ENCODE results near the gene RAB11FIP4.

RAB11FIP4 gene

DNA sequence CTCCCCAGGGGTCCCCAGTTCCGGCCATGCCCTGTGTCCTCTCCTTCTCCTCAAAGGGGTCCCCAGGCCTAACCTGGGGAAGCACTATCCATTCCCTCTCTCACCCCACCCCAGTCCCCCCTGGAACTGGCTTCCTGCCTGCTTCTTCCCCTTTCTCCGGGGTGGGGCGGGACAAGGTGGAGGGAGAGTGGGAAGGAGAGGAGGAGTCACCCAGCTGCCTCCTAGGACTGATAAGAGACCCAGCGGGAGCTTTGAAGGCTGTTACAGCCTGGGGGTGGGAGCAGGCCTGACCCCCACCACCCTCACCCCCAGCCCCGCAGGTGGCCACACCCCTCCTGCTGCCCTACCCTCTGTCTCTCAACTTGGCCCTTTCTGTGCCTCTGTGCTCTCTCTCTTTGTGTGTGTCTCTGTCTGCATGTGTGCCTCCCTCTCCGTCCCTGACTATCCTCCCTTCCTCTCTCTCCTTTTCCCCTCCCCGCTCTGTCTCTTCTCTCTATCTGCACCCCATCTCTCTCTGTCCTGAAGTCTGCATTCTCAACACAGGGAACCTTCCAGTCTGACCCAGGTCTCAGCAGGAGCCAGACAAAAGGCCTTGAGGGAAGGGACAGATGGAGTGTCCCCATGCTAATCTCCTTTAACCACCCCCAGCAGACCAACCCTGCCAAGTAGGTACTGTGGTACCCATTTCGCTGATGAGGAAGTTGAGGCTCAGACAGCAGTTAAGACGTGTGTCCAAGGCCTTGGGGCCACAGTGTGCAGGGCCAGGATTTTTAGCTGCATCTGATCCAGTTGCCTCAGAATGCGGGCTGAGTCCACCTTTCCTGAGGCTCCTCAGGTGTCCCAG is 66.1 kb downstream of the RAB11FIP4 start:
- no peak for DNase-seq (ENCODE audit: low read depth in 2 of 2)

DNA sequence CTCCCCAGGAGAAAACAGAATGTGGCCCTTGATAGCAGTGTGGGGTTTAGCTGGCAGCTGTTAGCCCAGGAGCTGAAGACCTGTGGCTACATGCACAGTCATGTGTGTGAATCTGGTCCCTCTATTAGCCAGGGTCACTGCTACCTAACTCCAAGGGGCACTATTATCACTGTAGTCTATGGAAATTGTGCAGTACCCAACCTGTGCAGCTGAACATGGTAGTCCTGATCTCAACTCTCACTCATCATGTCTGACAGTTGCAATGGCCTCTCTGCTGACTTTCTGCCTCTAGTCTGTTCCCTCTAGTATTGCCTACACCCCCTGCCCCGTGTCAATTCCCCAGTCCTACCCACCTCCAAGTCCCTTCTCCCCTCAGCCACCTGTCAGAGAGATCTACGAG is 67.4 kb downstream of the RAB11FIP4 start:
- no peak for DNase-seq (ENCODE audit: low read depth in 2 of 2)

DNA sequence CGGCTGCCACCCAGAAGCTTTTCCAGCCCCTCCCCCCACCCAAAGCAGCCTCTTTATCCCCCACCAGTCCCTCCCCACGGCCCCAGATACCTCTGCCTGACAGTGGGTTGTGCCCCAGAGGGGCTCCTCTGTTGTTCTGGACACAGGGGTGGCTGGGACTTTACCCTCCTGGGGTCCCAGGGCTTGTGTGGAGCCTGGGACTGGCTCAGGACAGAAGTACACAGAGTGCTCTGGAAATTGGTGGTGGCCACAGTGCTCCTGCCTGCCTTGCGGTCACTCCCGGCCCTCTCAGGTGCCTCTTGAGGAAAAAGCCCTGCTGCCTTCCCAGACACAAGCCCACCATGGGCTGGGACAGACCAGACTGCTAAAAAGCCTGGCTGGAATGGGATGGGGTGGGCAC is 68.2 kb downstream of the RAB11FIP4 start:
- no peak for DNase-seq (ENCODE audit: low read depth in 2 of 2)

DNA sequence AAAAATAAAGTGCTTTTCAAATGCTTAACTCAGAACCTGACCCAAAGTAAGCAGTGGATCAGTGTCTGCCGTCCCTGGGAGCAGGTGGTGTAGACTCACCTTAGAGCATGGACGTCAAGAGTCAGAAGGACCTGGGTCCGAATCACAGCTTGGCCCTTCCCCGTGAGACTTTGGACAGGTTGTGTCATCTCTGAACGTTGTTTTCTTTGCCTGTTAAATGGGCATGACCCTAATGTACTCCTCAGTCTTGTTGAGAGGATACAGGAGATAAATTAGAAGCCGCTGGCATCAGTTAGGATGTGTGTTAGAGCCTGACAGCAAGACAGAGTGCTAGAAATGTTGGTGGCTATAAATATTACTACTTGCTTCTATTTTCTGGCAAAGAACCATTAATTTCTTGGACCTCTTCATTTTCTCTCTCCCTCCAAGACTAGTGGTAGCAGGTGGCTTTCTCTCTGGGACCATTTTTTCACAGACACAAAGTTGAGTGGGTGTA is 68.8 kb downstream of the RAB11FIP4 start:
- DNase-seq (ENCODE audit: low read depth in 2 of 2), result no peak

DNA sequence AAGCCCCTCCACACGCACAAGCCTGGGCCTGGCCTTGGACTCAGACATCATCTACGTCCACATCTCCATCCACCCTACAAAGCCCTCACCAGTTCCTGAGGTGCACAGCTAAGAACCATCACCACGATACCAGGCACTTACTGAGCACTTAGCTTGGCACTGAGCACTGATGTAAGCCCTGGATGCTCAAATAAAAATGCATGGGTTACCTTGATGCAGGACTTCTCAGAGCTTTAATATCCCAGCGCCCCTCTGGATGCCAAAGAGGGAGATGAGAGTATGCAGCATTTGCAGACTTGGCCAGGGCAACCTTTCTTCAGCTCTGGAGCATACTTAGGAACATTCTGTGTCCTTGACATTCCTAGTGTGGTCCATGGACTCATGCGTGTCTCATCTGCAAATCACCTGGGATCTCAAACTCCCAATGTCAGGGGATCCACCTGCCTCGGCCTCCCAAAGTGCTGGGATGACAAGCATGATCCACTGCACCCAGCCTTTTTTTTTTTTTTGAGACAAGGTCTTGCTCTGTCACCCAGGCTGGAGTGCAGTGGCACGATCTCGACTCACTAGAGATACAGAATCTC is 69.8 kb downstream of the RAB11FIP4 start:
- DNase-seq (ENCODE audit: low read depth in 2 of 2), result no peak

DNA sequence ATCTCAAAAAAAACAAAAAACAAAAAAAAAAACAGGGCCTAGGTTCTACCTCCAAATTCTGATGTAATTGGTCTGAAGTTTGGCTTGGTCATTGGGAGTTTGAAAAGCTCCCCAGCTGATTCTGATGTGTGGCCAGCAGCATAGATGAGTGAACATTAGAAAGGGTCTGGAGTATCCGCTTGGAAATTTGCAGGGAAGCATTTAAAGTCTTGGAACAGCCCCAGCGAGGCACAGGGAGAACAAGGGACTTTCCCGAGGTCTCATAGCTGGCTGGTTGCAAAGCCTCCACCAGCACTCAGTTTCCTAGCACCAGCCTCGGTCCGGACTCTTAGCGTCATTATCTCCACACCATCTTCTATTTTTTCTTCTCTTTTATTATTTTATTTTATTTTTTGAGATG is 70.8 kb downstream of the RAB11FIP4 start:
- no peak for DNase-seq (ENCODE audit: low read depth in 2 of 2)

DNA sequence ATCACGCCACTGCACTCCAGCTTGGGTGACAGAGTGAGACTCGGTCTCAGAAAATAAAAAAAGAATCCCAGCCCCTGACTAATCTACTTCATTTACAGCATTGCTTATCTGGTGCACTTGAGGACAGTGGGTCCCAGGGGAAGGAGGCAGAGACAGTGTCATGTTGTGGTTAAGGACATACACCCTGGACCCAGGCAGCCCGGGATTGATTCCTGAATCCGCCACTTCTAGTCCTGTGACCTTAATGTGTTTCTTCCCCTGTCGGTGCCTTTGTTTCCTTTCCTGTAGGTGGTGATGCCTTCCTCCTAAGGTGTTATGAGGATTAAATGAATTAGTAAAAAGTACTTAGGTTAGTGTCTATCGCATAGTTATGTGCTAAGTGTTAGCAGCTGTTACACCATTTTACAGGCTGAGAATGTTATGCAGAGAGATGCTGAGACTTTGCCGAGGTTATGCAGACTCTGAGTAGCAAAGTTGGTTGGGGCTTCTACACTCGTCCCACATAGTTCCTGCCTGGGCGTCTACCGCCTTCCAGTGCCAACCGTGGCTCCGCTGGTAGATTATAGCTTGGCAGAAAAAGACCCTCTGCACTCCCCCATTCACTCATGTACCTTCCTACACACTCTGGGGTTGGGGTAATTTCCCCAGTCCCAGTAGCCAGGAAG is 74.8 kb downstream of the RAB11FIP4 start:
- DNase-seq (ENCODE audit: low read depth in 2 of 2), result no peak

DNA sequence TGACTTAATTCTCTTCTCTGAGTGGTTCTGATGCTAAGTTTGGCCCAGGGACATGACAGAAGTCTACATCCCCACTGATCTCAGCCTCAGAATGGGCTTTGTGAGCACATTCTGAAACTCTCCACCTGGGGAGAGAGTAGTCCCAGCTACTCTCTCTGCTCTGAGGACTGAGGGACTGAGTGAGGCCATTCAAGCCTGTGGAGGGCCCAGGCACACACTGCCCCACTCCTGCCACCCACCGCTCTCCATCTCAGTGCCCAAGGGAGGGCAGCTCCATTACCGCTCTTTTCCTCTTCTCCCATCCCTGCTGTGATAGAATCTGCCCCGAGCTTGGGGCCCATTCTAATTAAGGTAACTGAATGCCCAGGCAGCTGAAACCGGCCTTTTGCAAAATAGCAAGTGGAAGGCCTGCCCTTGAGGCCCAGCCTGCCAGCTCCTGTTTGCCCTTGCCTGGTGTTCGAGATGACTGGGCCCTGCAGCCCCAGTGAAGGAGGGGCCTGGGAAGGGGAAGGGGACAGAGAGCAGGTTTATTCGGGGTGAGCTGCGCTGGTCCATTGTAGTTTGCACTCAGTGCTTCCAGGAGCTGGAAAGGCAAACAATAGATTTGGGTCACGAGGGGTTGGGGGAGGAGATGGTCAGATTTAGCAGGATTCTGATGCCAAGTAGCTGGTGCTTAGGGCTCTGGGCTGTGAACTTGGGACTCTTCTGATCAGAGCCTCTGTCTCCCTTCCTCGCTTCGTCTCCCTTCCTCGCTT is 76.2 kb downstream of the RAB11FIP4 start:
- DNase-seq (ENCODE audit: low read depth in 2 of 2), result no peak

DNA sequence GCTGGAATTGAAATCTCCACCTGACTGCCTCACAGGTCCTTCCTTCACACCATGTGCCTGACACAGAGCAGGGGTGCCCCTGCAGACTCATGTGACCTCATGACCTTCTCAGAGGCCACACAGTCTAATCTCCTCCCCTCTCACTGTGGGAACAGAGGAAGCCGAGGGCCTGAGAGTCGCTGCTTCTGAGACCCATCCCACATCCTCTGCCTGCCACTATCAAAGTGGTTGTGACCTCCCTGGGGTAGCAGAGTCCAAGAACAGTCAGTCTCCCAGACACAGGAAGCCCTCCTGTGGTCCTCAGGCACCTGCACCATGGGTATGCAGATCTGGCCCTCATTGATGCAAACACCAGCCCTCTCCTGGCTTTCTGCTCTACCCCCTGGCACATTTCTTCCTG is 78.5 kb downstream of the RAB11FIP4 start:
- DNase-seq (ENCODE audit: low read depth in 2 of 2), result no peak

DNA sequence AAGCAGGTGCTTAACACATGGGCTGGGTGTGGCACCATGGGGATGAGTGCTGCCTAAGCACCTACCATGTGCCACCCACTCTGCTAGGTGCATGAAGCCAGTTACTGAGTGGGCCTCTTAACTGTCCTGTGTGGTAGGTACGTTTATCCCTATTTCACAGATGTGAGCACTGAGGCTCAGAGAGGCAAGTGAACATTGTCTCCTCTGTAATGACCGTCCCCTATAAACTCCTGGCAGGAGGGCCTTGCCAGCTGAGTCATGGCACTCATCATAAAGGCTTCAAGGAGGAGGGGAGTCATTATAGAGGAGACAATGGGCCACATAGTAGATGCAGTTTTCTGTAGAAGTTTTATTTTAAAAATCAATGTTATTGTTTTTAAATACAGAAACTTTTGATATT is 79.1 kb downstream of the RAB11FIP4 start:
- DNase-seq (ENCODE audit: low read depth in 2 of 2), result no peak

DNA sequence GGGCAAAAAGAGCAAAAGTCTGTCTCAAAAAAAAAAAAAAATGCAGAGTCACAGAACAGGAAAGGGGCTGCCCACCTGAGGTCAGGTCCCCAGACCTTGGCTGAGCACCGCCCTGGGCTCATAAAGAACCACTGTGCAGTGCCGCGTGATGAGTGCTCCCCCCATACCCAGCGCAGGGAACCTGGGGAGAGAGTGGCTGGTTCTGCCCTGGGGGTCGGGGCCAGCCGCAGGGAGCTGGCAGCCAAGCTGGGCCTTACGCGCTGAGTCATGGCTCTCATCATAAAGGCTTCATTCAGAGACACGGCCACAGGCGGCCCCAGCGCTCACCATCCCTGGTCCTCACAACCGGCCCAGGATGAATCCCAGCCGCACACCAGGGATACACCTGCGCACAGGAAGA is 80.7 kb downstream of the RAB11FIP4 start:
- no peak for DNase-seq (ENCODE audit: low read depth in 2 of 2)

DNA sequence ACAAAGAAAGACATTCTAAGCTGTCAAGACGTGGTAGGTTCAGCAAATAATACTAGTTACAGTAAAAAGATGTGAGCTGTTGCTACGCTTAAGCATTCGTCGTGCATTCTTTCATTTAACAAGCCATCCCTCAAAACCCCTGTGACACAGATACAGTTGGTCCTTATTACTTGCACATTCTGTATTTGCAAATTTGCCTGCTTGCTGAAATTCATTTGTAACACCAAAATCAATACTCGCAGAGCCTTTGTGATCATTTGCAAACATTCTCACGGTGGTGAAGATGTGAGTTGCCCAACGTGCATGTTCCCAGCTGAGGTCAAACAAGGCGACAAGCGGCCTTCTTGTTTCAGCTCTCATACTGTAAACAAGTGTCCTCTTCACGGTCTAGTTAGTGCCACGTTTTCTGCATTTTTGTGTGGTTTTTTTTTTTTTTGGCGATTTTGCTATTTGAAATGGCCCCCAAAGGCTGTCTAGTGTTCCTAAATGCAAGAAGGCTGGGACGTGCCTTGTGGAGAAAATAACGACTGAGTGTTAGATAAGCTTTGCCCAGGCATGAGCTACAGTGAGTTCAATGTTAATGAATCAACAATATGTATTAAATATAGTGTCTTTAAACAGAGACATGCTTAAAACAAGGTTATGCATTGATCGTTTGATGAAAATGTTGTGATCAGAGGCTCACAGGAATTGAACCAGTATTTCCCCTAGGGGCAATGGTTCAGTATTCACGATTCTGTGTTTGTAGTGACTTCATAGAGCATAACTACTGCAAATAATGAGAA is 84.1 kb downstream of the RAB11FIP4 start:
- DNase-seq (ENCODE audit: low read depth in 2 of 2), result no peak

DNA sequence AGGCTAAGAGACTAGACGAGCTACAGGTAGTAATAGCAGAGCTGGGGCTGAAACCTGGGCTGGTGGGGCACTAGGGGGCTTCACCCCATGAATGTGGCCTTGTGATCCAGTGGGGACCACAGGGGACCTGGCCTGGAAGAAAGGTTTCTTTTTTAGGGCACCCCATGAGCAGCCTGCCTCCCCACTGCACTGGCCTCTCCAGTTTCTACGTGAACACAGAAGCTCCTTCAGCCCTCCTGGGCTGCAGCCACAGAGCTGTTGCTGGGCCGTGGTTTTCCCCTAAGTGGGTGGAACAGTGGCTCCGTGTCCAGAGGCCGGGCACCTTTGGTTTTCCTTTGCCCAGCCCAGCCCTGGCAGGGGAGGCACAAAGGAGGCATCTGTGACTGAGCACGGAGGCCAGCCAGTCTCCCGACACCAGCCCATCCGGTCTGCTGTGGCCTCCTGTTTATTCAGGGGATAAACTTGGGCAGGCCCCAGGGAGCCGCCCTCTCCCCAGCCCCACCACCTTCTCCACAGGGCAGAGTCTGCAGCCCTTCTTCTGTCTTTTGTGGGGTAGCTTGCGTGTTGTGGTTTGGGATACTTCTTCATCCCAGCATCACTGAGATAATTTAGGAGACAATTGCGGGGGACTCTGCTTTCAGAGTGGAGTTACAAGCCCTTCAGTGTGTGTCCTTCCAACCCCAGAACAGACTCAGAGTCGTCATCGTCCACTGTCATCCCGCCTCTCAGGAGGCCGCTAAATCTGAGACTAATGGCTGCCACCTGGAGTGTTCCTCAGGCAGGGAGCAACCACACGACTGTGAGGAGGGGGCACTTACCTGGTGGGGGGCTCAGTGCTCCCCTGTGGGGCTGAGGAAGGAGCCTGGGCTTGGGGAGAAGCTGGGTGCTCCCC is 85.3 kb downstream of the RAB11FIP4 start:
- no peak for DNase-seq (ENCODE audit: low read depth in 2 of 2)

DNA sequence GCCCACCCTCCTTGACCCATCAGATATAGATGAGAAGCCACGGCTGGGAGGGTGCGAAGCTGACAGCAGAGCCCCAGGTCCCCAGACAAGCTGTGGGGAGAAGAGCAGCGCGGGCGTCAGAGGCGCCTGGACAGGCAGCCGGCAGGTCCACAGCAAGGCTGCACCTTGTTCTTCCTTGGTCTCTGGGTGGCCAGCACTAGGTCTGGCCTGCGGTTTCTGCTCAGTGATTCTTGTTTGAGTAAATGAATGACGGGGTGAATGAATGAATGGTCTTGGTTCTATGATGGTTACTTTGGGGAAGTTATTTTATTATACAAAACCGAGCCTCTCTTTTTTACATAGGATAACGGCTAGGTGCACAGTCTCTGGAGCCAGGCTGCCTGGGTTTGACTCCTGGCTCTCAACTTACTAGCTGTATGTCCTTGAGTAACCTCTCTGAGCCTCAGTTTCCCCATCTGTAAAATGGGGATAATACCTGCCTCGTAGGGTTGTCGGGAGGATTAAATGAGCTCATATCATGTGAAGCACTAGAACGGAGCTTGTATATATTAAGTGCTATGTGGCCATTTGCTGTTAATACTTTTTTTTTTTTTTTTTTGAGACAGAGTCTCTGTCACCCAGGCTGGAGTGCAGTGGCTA is 86.1 kb downstream of the RAB11FIP4 start:
- no peak for DNase-seq (ENCODE audit: low read depth in 2 of 2)

DNA sequence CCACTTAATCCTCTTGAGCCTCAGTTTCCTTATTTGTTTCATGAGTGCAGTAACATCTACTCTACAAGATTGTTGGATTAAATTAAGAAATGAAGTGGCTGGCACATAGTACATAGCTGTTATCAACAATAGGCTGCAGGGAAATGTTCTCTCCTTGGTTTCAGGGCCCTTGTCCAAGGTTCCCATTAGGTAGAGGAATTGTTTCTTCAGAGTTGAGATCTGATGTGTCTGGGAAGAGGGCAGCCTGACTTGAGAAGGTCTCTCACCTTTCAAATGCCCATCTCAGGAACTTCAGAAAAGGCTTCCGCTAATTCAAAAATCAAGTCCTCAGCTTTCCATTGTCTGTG is 87.6 kb downstream of the RAB11FIP4 start:
- DNase-seq (ENCODE audit: low read depth in 2 of 2), result no peak

DNA sequence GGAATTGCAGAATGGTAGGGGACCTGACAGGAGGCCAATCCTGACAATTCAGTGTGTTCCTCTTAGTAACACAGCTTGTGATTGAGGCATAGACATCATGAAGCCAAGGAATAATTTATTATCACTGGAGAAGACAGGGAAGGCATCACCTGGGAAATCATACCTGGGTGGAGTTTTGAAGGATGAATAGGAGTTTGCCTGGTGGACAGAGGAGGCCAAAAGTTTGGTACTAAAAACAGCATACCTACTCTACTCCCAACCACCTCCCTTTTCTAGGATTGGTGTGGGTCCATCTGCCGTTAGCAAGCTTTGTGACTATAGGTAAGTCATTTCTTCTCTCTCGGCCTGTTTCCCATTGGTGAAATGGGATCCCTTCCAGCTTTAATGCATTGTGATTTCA is 88.0 kb downstream of the RAB11FIP4 start:
- no peak for DNase-seq (ENCODE audit: low read depth in 2 of 2)

DNA sequence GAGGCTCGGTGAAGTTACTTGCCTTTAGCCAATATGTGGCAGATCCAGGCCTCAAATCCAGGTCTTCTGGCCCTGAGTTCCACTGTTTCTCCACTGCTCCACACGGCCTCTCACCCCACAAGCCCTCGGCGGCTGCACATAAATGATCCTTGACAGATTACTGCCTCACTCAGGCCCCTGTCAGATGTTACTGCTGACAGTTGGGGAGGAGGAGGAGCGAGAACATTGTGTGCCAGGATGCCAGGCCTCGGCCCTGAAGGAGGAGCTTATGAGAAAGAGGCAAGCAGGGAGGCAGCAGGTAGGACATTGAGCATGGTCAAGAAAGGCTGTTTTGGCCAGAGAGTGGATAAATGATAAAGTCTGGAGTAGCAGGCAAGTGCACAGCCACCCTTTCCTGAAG is 88.6 kb downstream of the RAB11FIP4 start:
- DNase-seq (ENCODE audit: low read depth in 2 of 2), result no peak

DNA sequence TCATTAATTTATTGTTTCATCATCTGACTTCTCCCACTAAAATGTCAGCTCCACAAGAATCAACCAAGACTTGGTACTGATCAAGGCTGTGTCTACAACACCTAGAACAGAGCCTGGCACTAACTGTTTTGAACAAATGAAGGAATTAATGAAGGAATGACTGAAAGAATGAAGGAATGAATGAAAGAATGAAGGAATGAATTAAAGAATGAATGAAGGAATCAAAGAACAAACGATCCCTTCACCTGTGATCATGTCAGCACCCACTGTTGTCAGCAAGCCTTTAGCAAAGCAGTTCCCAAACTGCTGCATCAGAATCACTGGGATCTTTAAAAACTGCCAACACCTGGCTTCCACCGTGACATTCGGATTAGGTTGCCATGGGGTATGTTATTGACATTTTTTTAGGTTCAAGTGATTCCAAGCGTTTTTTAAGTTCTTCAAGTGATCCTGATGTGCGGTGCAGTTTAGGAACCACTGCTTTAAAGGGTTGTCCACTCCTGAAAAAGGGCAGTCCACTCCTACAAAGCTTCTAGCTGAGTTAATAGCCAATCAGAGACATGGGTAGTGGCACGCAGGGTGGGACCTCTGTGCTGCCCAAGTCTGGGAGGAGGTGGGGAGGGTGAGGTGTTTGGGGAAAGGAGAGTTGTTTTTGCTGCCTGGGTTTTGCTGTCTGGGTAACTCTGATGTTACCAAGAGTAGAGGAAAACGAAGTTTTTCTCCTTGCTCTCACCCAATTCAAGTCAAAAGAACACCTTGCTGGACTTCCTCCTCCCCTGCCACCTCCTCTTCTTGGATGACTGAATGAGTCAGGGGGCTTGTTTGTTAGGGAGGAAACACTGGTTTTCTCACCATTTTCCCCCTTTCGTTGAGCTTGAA is 89.7 kb downstream of the RAB11FIP4 start:
- no peak for DNase-seq (ENCODE audit: low read depth in 2 of 2)

DNA sequence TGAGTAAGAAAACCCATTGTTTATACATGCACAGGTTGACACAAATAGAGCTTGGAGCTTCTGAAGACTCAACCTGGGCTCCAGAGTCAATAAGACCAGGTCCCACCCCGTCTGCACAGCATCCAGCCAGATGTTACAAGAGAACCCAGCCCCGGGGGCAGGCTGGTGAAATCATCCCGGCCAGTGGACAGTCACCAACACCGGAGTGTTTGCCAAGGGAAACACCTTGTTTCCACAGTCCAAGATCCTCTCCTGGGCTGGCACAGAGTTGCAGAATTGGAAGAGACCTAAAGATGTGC is 90.3 kb downstream of the RAB11FIP4 start:
- no peak for DNase-seq (ENCODE audit: low read depth in 2 of 2)
